Nephron progenitor cell (in vitro differentiated cells): ENCODE measurements around the gene DIPK1B.

Experiments used
- DNase-seq: peaks from one replicate; pipeline ENCODE4 v3.0.0; 2021
- H3K27ac Mint-ChIP-seq: 2 replicates; pipeline ENCODE4 v1.8.0; 2021; ENCODE audit warnings: mild to moderate bottlenecking, moderate library complexity, mixed read lengths
- H3K27me3 Mint-ChIP-seq: 2 replicates; pipeline ENCODE4 v1.8.0; 2021; ENCODE audit warnings: mild to moderate bottlenecking, low read depth, mixed read lengths; ENCODE audit not compliant: poor library complexity
- H3K36me3 Mint-ChIP-seq: 2 replicates; pipeline ENCODE4 v1.8.0; 2021; ENCODE audit warnings: low read depth, mixed read lengths
- H3K4me1 Mint-ChIP-seq: 2 replicates; pipeline ENCODE4 v1.8.0; 2021; ENCODE audit warnings: mixed read lengths
- H3K4me3 Mint-ChIP-seq: 2 replicates; pipeline ENCODE4 v1.8.0; 2021; ENCODE audit warnings: mild to moderate bottlenecking, moderate library complexity, mixed read lengths
- H3K9me3 Mint-ChIP-seq: 2 replicates; pipeline ENCODE4 v1.8.0; 2021; ENCODE audit warnings: mild to moderate bottlenecking, moderate library complexity, mixed read lengths
- TF ChIP-seq, protein P1 (sequence below): fragments of 200-600 bp; sonication (generic); IDR thresholded peaks from 2 replicates; pipeline ENCODE4 v1.5.0; 2021; ENCODE audit warnings: antibody characterized with exemption

DIPK1B gene

GRCh38 chr9:136688274-136689107, 23.9 kb upstream of the DIPK1B start:
- H3K27ac Mint-ChIP-seq: no peak overlapping the region
- no peaks in the 10 kb centered on the region for H3K36me3 Mint-ChIP-seq
- DNase-seq: no peak
- no peaks in the 10 kb centered on the region for H3K9me3 Mint-ChIP-seq
- H3K4me3 Mint-ChIP-seq: no peak overlapping the region
- TF ChIP-seq, protein P1, sequence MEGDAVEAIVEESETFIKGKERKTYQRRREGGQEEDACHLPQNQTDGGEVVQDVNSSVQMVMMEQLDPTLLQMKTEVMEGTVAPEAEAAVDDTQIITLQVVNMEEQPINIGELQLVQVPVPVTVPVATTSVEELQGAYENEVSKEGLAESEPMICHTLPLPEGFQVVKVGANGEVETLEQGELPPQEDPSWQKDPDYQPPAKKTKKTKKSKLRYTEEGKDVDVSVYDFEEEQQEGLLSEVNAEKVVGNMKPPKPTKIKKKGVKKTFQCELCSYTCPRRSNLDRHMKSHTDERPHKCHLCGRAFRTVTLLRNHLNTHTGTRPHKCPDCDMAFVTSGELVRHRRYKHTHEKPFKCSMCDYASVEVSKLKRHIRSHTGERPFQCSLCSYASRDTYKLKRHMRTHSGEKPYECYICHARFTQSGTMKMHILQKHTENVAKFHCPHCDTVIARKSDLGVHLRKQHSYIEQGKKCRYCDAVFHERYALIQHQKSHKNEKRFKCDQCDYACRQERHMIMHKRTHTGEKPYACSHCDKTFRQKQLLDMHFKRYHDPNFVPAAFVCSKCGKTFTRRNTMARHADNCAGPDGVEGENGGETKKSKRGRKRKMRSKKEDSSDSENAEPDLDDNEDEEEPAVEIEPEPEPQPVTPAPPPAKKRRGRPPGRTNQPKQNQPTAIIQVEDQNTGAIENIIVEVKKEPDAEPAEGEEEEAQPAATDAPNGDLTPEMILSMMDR: no peak
- H3K4me1 Mint-ChIP-seq: peaks cover 21% of the 10 kb centered on the region
- peaks cover 51% of the 10 kb centered on the region for H3K27me3 Mint-ChIP-seq

DNA sequence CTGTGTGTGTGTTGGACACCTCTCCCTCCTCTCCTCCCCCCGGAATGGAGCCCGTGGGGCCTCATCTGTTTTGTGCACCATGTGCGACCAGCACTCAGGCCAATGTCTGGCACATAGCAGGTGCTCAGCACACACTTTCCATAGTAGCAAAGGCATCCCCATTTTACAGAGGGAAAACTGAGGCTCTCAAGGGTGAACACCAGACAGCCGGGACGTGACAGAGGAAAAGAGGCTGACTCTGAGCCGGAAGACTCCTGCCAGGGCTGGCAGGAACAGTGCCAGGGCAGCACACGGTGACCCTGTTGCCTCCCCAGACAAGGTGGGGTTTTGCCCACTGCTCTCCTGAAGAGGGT, 23.3 kb upstream of the DIPK1B start:
- TF ChIP-seq, protein P1: no peak
- Mint-ChIP-seq H3K27me3 (peaks cover 46% of the 10 kb centered on the region), H3K9me3 (no peaks in the 10 kb centered on the region), H3K36me3 (no peaks in the 10 kb centered on the region), H3K4me3 (no peak overlapping the region), H3K27ac (no peak overlapping the region), H3K4me1 (peaks cover 21% of the 10 kb centered on the region)
- DNase-seq: no peak

DNA sequence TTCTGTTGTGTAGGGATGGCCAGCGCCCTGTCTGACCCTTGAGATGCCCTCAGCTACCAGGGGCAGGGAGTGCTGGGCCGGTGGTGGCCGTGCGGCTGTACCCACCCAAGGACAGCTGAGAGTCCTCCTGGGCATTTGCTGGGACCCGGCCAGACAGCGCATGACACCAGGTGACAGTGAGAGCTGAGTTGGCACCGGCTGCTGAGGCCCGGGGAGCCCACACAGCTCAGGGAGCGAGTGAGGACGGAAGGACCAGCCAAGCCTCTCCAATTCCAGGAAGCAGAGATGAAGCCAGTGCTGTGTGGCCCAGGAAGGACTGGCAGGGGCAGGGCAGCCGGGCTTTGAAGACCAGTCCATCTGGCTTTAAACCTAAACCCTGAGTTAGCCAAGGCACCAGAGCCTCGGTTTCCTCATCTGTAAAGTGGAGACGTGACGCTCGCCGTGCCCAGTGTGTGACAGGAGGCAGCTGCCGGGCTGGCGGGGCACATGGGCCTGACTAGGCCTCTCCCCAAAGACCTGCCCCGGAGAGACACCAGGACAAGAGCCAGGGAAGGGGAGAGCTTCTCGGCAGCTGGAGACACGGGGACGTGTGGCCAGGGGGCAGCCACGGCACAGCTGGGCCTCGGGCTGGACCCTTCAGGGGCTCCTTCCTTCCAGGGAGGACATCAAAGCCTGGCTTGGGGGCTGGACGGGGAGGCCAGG, 22.1 kb upstream of the DIPK1B start:
- H3K4me3 Mint-ChIP-seq: no peak overlapping the region
- DNase-seq: peak; percentile 4
- TF ChIP-seq, protein P1: no peak
- H3K27me3 Mint-ChIP-seq: peaks cover 34% of the 10 kb centered on the region
- H3K36me3 Mint-ChIP-seq: no peaks in the 10 kb centered on the region
- H3K9me3 Mint-ChIP-seq: no peaks in the 10 kb centered on the region
- no peak overlapping the region for H3K27ac Mint-ChIP-seq
- peaks cover 26% of the 10 kb centered on the region for H3K4me1 Mint-ChIP-seq

DNA sequence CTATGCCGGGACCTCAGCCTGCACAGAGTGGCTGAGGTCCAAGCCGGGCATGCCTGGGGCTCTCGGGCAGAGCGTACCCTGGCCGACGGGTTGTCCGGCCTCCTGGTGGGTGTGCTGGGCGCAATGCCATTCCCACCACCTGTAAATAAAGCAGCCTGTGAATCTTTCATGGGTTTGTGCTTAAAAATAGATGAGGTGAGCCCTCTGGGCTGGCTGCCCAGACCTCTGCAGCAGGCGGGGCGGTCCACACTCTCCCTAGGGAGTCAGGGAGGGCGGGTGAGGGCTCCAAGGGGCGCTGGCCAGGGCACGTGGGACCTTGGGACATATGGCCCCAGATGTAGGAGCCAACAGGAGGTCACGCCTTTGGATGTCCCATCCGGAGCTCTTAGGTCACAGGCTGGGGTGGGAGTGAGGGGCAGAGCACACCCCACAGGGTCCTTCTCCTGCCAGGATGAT, 21.5 kb upstream of the DIPK1B start:
- H3K4me3 Mint-ChIP-seq: no peak overlapping the region
- H3K4me1 Mint-ChIP-seq: peaks cover 25% of the 10 kb centered on the region
- no peaks in the 10 kb centered on the region for H3K36me3 Mint-ChIP-seq
- peaks cover 28% of the 10 kb centered on the region for H3K27me3 Mint-ChIP-seq
- no peak for DNase-seq
- no peak overlapping the region for H3K27ac Mint-ChIP-seq
- H3K9me3 Mint-ChIP-seq: no peaks in the 10 kb centered on the region
- TF ChIP-seq, protein P1: no peak

DNA sequence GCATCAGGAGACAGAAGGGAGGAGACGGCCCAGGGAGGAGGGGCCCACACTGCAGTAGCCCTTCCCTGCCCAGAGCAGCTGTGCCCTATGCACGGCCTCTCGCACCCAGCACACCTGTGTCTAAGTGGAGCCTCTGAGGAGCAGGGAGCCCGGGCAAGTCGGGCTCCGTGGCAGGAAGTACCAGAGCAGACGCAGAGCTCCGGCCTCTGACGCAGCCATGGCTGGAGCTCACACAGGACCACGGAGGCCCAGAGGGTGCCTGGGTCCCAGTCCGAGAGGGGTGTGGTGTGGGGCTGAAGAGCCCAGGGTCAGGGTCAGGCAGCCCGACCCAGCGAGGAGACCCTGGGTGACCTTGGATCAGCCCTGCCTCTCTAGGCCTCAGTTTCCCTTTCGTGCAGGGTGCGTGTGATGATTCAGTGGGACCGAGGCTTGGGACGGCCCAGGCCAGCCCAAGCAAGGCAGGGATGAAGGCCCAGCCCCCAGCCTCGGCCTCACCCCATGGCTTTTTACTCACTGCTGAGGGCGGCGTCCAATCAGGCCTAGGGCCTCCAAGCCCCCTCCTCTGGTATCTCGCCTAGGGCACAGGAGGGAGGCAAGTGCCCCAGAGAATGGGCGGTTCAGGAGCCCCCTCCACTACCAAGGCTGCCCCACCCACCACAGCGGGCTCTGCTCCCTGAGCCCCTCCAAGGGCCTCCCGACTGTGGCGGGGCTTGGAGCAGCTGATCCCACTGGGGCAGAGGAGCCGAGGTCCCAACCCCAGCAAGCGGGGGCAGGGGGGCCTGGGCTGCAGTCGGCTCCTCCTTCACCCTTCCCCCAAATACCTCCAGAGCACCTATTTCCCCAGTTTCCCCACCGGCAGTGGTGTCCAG, 20.8 kb upstream of the DIPK1B start:
- no peak for DNase-seq
- Mint-ChIP-seq H3K9me3 (no peaks in the 10 kb centered on the region), H3K4me1 (peaks cover 19% of the 10 kb centered on the region), H3K4me3 (no peak overlapping the region), H3K27me3 (peaks cover 22% of the 10 kb centered on the region), H3K36me3 (no peaks in the 10 kb centered on the region), H3K27ac (no peak overlapping the region)
- TF ChIP-seq, protein P1: no peak
